A549 treated with ZK216348 at 1 μM for 4 hours (cell line): Measurements from ENCODE around the gene OR13A1. TPM values are rescaled to one million over a fixed set of nuclear protein-coding genes. Genes with fewer than 3 reads are reported as not detected.

Source experiments
- total RNA-seq: library from RNA; stranded (reverse); fragments of 200-300 nt; extraction: Qiagen RNA extraction; gene quantifications from 5 replicates; pipeline ENCODE4 v1.2.3, GENCODE V29; 2022; ENCODE audit warnings: low read depth

The OR13A1 gene
- not detected in 5 replicates for total RNA-seq

GRCh38 chr10:45315508-45315907 lies at the start of gene OR13A1:
Gene OR13A1 (minus strand): TSS chr10:45315608. CDS start chr10:45304422, 11,186 bp downstream.

Other genes with a start within 250 kb of the OR13A1 start
- 0.16 to 0.35 TPM (median 0.22 TPM) in 5 replicates for gene ALOX5, start 58.6 kb upstream of the OR13A1 start, total RNA-seq